ENCODE results near the gene ZNF425. TPM values are rescaled to one million over a fixed set of nuclear protein-coding genes. Genes with fewer than 3 reads are reported as not detected.

The ZNF425 gene
- polyA plus RNA-seq, 3 donors, result 0.56 to 1.3 (median 0.79) TPM

Other genes with a start within 250 kb of the ZNF425 start
- gene EZH2, start 242.0 kb downstream of the ZNF425 start, polyA plus RNA-seq, result 1 to 10 TPM; 1.8 to 2.9 (median 2.0) TPM
- 10 to 100 TPM; 27.3 to 63.6 (median 49.0) TPM for gene PDIA4, start 97.8 kb downstream of the ZNF425 start, polyA plus RNA-seq
- 1 to 10 TPM; 1.5 to 1.9 (median 1.7) TPM for gene ZNF786, start 35.6 kb downstream of the ZNF425 start, polyA plus RNA-seq
- 1 to 10 TPM; 2.3 to 4.2 (median 2.5) TPM for gene ZNF398, start 21.1 kb upstream of the ZNF425 start, polyA plus RNA-seq
- 10 to 100 TPM in 1 of 3 donors, 1 to 10 TPM in 2; 7.1 to 12.9 (median 9.3) TPM for gene ZNF282, start 69.2 kb upstream of the ZNF425 start, polyA plus RNA-seq
- gene ZNF212, start 113.3 kb upstream of the ZNF425 start, polyA plus RNA-seq, result 1 to 10 TPM; 3.3 to 8.2 (median 4.7) TPM
- 1 to 10 TPM; 5.5 to 8.6 (median 7.9) TPM for gene ZNF783, start 135.9 kb upstream of the ZNF425 start, polyA plus RNA-seq